Neural cell (in vitro differentiated cells): ENCODE data around the gene CXCL10. TPM values are rescaled to one million over a fixed set of nuclear protein-coding genes. Genes with fewer than 3 reads are reported as not detected.
"Not testable (repeated sequence)": the region's sequence is repeated elsewhere in the genome, so short reads cannot be mapped to it uniquely, and the experiment has no call there.

Source experiments
- H2AFZ ChIP-seq: fragments of 200-600, 300-800 bp; sonication (generic), shearing (Covaris generic); 2 replicates; pipeline ENCODE4 v1.6.0; 2014; ENCODE audit warnings: low read depth, mild to moderate bottlenecking, antibody characterized with exemption, low read length, moderate library complexity
- H3F3A ChIP-seq: fragments of 200-600 bp; shearing (Covaris generic); 2 replicates; pipeline ENCODE4 v1.6.1; 2016; ENCODE audit warnings: mild to moderate bottlenecking, moderate library complexity, mixed read lengths, antibody characterized with exemption, low read length; ENCODE audit not compliant: insufficient read depth, poor library complexity, severe bottlenecking
- H3K27ac ChIP-seq: fragments of 200-600, 300-800 bp; sonication (generic), shearing (Covaris generic); 2 replicates; pipeline ENCODE4 v1.5.1; 2014; ENCODE audit warnings: mild to moderate bottlenecking, low read length, moderate library complexity
- H3K27me3 ChIP-seq: fragments of 300-800, 200-600 bp; sonication (generic), shearing (Covaris generic); 2 replicates; pipeline ENCODE4 v1.6.0; 2014; ENCODE audit warnings: mild to moderate bottlenecking, low read depth, low read length, moderate library complexity; ENCODE audit not compliant: insufficient read depth
- H3K36me3 ChIP-seq: fragments of 300-800, 200-600 bp; sonication (generic), shearing (Covaris generic); 2 replicates; pipeline ENCODE4 v1.5.1; 2014; ENCODE audit warnings: mild to moderate bottlenecking, antibody characterized with exemption, low read length, moderate library complexity; ENCODE audit not compliant: insufficient read depth
- H3K4me2 ChIP-seq: fragments of 300-800, 200-600 bp; sonication (generic), shearing (Covaris generic); 2 replicates; pipeline ENCODE4 v1.6.0; 2014; ENCODE audit warnings: mild to moderate bottlenecking, low read length
- H3K4me3 ChIP-seq: fragments of 300-800, 200-600 bp; sonication (generic), shearing (Covaris generic); 2 replicates; pipeline ENCODE4 v1.5.1; 2014; ENCODE audit warnings: mild to moderate bottlenecking, low read length, moderate library complexity
- H3K79me2 ChIP-seq: fragments of 200-600 bp; shearing (Covaris generic); replicated peaks from 2 replicates; pipeline ENCODE4 v1.6.0; 2014; ENCODE audit warnings: mild to moderate bottlenecking, low read length, moderate library complexity; ENCODE audit not compliant: insufficient read depth
- H3K9ac ChIP-seq: fragments of 300-800, 200-600 bp; sonication (generic), shearing (Covaris generic); 2 replicates; pipeline ENCODE4 v1.6.1; 2016; ENCODE audit warnings: mild to moderate bottlenecking, low read length, mixed read lengths
- H3K9me2 ChIP-seq: fragments of 200-600 bp; shearing (Covaris generic); 2 replicates; pipeline ENCODE4 v1.6.1; 2016; ENCODE audit warnings: mild to moderate bottlenecking, low read length, mixed read lengths; ENCODE audit not compliant: insufficient read depth
- H3K9me3 ChIP-seq: fragments of 200-600, 300-800 bp; sonication (generic), shearing (Covaris generic); 2 replicates; pipeline ENCODE4 v1.6.1; 2016; ENCODE audit warnings: mild to moderate bottlenecking, mixed run types, low read length, moderate library complexity, mixed read lengths
- H4K20me1 ChIP-seq: fragments of 200-600 bp; shearing (Covaris generic); 2 replicates; pipeline ENCODE4 v1.6.1; 2016; ENCODE audit warnings: mild to moderate bottlenecking, mixed run types; ENCODE audit not compliant: insufficient read depth
- CTCF ChIP-seq: fragments of 450-650 bp; IDR thresholded peaks from 2 replicates; pipeline ENCODE4 v1.5.1; 2014; ENCODE audit warnings: antibody characterized with exemption, mild to moderate bottlenecking, moderate library complexity; ENCODE audit not compliant: poor library complexity, severe bottlenecking
- EP300 ChIP-seq: fragments of 450-650 bp; conservative IDR thresholded peaks from 2 replicates; pipeline ENCODE4 v1.6.1; 2014; ENCODE audit warnings: antibody characterized with exemption, mild to moderate bottlenecking, moderate library complexity; ENCODE audit not compliant: poor library complexity, severe bottlenecking
- POLR2AphosphoS5 ChIP-seq: IDR thresholded peaks from 2 replicates; pipeline ENCODE4 v1.6.1; 2012
- RAD21 ChIP-seq: fragments of 450-650 bp; conservative IDR thresholded peaks from 2 replicates; pipeline ENCODE4 v1.6.1; 2014; ENCODE audit warnings: antibody characterized with exemption, mild to moderate bottlenecking, moderate library complexity
- REST ChIP-seq: IDR thresholded peaks from 2 replicates; pipeline ENCODE4 v1.6.1; 2012; ENCODE audit warnings: borderline replicate concordance
- SMC3 ChIP-seq: fragments of 450-650 bp; conservative IDR thresholded peaks from 2 replicates; pipeline ENCODE4 v1.6.1; 2014; ENCODE audit warnings: antibody characterized with exemption, mild to moderate bottlenecking, moderate library complexity; ENCODE audit not compliant: poor library complexity
- TAF1 ChIP-seq: IDR thresholded peaks from 2 replicates; pipeline ENCODE4 v1.6.1; 2012; ENCODE audit warnings: low read depth
- polyA plus RNA-seq: library from polyadenylated mRNA; depleted of rRNA; stranded (reverse); fragments of >200 nt; gene quantifications from 2 replicates; pipeline ENCODE4 v1.2.3, GENCODE V29; 2014

The CXCL10 gene
- polyA plus RNA-seq, 1 donor from 2014 or later, result not detected

GRCh38 chr4:76044686-76045085, 21.4 kb upstream of the CXCL10 start:
- not testable (repeated sequence) for H2AFZ ChIP-seq, H3F3A ChIP-seq, H3K4me3 ChIP-seq

GRCh38 chr4:76043306-76043705, 20.0 kb upstream of the CXCL10 start:
- H3K9ac ChIP-seq, H2AFZ ChIP-seq, H3K9me2 ChIP-seq, H3K9me3 ChIP-seq, H3K27ac ChIP-seq, H3K36me3 ChIP-seq, H3F3A ChIP-seq, H3K4me3 ChIP-seq, H3K4me2 ChIP-seq, H3K79me2 ChIP-seq, H3K27me3 ChIP-seq, H4K20me1 ChIP-seq: not testable (repeated sequence)

More at GRCh38 chr4:76044686-76045085, 21.4 kb upstream of the CXCL10 start:
- H3K79me2 ChIP-seq, H3K36me3 ChIP-seq, H3K27me3 ChIP-seq, H3K27ac ChIP-seq, H4K20me1 ChIP-seq, H3K9me2 ChIP-seq, H3K4me2 ChIP-seq, H3K9me3 ChIP-seq, H3K9ac ChIP-seq: not testable (repeated sequence)

GRCh38 chr4:76042241-76042998, 19.1 kb upstream of the CXCL10 start:
- not testable (repeated sequence) for H3K9ac ChIP-seq, H2AFZ ChIP-seq, H3K9me3 ChIP-seq, H4K20me1 ChIP-seq, H3K4me2 ChIP-seq, H3K4me3 ChIP-seq, H3K27me3 ChIP-seq, H3F3A ChIP-seq, H3K36me3 ChIP-seq, H3K9me2 ChIP-seq, H3K79me2 ChIP-seq, H3K27ac ChIP-seq

GRCh38 chr4:76036855-76037254, 13.6 kb upstream of the CXCL10 start:
- Histone ChIP-seq H3K9ac (no peak overlapping the region), H3K36me3 (no peaks in the 10 kb centered on the region), H3K4me2 (no peak overlapping the region), H3K9me2 (no peaks in the 10 kb centered on the region), H3K4me3 (no peak overlapping the region), H3K79me2 (no peaks in the 10 kb centered on the region), H4K20me1 (no peaks in the 10 kb centered on the region), H3F3A (no peaks in the 10 kb centered on the region), H3K27ac (no peak overlapping the region), H3K9me3 (no peaks in the 10 kb centered on the region), H3K27me3 (no peaks in the 10 kb centered on the region), H2AFZ (no peak overlapping the region)
- TF ChIP-seq CTCF (no peak), SMC3 (no peak), RAD21 (no peak), TAF1 (no peak), POLR2AphosphoS5 (no peak), EP300 (no peak), REST (no peak)
